ENCODE measurements around the gene DENND2A. TPM values are rescaled to one million over a fixed set of nuclear protein-coding genes. Genes with fewer than 3 reads are reported as not detected.

Gene DENND2A
- total RNA-seq, 1 donor from 2014 or later: not detected

DNA sequence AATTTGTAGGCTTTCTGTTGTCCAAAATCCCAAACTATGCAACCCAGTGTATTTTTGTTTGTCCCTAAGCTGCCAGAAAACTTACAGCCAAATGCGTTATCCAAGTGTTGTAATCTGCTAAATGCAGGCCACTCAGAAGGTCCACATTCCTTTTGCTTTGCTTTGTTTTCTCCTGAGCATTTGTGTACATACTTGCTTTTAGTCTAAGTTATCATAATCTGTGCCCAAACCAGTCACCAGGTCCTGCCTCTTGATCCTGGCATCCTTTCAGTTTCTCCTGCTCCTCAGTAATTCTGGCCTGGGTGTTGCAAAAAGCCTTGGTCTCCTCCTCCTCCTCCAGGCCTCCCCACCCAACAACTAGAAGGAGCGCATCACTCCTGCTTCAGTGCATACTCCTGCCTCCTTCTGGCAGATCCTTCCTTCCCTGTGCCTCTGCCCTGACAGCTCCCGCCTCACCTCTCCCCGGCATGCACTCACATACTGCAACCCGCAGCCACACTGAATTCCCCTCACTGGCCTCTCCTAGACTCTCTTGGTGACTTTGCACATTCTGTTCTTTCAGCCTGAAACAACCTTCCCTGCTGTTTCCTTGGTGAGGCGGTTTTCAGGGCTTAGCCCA lies 2.3 kb downstream of the DENND2A start:
- H3K4me1 Mint-ChIP-seq: peaks cover 24% of the 10 kb centered on the region
- no peak overlapping the region for H3K4me3 Mint-ChIP-seq
- DNase-seq: no peak
- ChIA-PET CTCF (no interaction called here), POLR2A (no interaction called here)
- H3K36me3 Mint-ChIP-seq (ENCODE audit: low read depth): no peaks in the 10 kb centered on the region
- ATAC-seq (ENCODE audit: low read depth): no peak
- H3K9me3 Mint-ChIP-seq: no peaks in the 10 kb centered on the region
- H3K27ac Mint-ChIP-seq: no peak overlapping the region
- H3K27me3 Mint-ChIP-seq: peaks cover 39% of the 10 kb centered on the region
- TF ChIP-seq, protein P1, sequence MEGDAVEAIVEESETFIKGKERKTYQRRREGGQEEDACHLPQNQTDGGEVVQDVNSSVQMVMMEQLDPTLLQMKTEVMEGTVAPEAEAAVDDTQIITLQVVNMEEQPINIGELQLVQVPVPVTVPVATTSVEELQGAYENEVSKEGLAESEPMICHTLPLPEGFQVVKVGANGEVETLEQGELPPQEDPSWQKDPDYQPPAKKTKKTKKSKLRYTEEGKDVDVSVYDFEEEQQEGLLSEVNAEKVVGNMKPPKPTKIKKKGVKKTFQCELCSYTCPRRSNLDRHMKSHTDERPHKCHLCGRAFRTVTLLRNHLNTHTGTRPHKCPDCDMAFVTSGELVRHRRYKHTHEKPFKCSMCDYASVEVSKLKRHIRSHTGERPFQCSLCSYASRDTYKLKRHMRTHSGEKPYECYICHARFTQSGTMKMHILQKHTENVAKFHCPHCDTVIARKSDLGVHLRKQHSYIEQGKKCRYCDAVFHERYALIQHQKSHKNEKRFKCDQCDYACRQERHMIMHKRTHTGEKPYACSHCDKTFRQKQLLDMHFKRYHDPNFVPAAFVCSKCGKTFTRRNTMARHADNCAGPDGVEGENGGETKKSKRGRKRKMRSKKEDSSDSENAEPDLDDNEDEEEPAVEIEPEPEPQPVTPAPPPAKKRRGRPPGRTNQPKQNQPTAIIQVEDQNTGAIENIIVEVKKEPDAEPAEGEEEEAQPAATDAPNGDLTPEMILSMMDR (IDR thresholded peaks at IDR 0.05): no peak
- intact Hi-C loops (cut with micrococcal nuclease): no loop called here

DNA sequence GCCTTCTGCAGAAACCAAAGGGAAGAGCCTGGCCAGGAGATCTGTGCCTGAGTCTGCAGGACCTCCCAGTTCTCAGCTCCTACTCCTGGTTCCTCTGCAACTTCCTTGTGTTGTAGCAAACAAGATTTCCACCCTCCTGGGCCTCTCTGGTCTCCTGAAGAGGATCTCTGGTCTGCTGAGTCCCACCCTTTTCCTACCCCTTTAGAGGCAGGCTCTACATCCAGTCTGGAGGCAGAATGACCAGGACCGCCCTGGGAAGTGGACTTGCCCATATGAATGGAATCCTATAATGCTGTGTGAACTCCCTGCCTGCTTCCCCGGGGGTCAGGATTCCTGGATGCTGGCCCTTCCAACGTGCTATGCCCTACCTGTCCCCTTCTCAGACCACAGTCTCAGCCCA lies 3.2 kb downstream of the DENND2A start:
- H3K4me1 Mint-ChIP-seq: peaks cover 23% of the 10 kb centered on the region
- no peak overlapping the region for H3K4me3 Mint-ChIP-seq
- TF ChIP-seq, protein P1 (IDR thresholded peaks at IDR 0.05): no peak
- no peaks in the 10 kb centered on the region for H3K9me3 Mint-ChIP-seq
- ATAC-seq (ENCODE audit: low read depth) (no peak), DNase-seq (no peak)
- intact Hi-C loops (cut with micrococcal nuclease): no loop called here
- POLR2A ChIA-PET: no interaction called here
- H3K27me3 Mint-ChIP-seq: peaks cover 38% of the 10 kb centered on the region
- H3K36me3 Mint-ChIP-seq (ENCODE audit: low read depth): no peaks in the 10 kb centered on the region
- H3K27ac Mint-ChIP-seq: no peak overlapping the region
- CTCF ChIA-PET: no interaction called here

DNA sequence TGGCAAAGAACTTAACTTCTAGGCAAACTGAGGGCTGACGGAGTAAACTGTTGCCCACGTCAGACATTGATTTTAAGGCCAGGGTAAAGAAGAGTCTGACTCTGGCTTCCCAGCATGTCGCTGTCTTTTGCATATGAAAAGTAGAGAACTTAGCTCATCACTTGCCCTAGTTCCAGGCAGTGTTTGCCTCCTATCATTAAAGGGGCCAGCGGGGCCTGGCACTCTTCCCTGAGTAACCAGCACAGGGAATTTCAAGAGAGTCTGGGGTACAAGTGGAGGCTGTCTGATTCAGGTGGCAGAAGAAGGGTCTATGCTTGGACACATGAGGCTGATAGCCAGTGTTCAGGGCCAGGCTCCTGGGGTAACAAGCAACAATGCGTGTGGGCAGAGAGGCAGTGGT lies 4.8 kb downstream of the DENND2A start:
- H3K9me3 Mint-ChIP-seq: no peaks in the 10 kb centered on the region
- POLR2A ChIA-PET: no interaction called here
- no peaks in the 10 kb centered on the region for H3K36me3 Mint-ChIP-seq (ENCODE audit: low read depth)
- DNase-seq (no peak), ATAC-seq (ENCODE audit: low read depth) (no peak)
- peaks cover 34% of the 10 kb centered on the region for H3K27me3 Mint-ChIP-seq
- TF ChIP-seq, protein P1 (IDR thresholded peaks at IDR 0.05): no peak
- H3K4me1 Mint-ChIP-seq: peaks cover 8% of the 10 kb centered on the region
- CTCF ChIA-PET: no interaction called here
- H3K27ac Mint-ChIP-seq: no peak overlapping the region
- H3K4me3 Mint-ChIP-seq: no peak overlapping the region
- intact Hi-C loops (cut with micrococcal nuclease): no loop called here

DNA sequence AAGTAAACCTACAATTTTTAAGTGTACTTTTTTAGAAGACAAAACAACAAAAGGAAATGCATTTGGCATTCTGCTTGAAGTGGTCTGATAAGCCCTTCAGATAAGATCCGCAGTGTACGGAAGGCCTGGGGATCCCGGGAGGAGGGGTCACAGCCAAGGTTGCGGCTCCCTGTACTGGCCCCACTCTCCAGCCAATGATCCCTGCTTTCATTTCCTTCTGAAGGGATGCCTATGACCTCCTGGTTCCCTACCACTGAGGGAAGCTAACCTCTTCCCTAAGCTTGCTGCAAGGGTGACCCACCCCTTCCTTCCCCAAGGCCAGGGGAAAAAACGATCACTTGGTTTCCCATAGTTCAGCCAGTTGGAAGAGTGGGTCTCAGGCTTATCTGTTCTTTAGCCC lies 5.3 kb downstream of the DENND2A start:
- TF ChIP-seq, protein P1 (IDR thresholded peaks at IDR 0.05): no peak
- H3K36me3 Mint-ChIP-seq (ENCODE audit: low read depth): no peaks in the 10 kb centered on the region
- ATAC-seq (ENCODE audit: low read depth) (no peak), DNase-seq (no peak)
- H3K27me3 Mint-ChIP-seq: peaks cover 34% of the 10 kb centered on the region
- H3K4me1 Mint-ChIP-seq: peaks cover 8% of the 10 kb centered on the region
- H3K4me3 Mint-ChIP-seq: no peak overlapping the region
- POLR2A ChIA-PET: no interaction called here
- intact Hi-C loops (cut with micrococcal nuclease): no loop called here
- H3K9me3 Mint-ChIP-seq: no peaks in the 10 kb centered on the region
- CTCF ChIA-PET: no interaction called here
- H3K27ac Mint-ChIP-seq: no peak overlapping the region

DNA sequence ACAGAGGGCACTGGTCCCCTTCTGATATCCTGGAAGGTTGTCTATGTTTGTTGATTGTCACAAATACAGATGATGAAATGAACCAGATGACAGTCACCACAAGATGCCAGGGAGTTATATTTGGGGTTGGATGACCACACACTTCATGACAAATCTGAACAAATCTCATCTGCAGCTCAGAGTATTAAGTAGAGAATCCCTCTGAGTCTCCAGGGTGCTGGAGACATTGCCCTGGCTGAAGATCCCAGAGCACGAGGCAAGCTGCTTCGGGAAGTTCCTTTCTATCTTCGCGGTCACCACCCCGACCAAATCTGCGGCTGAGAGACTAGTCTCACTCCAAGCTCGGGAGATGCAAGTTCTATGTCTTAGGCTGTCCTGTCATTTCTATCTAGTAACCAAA lies 9.0 kb downstream of the DENND2A start:
- DNase-seq: no peak
- Mint-ChIP-seq H3K27ac (no peak overlapping the region), H3K9me3 (no peaks in the 10 kb centered on the region), H3K4me1 (no peaks in the 10 kb centered on the region), H3K27me3 (peaks cover 13% of the 10 kb centered on the region), H3K4me3 (no peak overlapping the region), H3K36me3 (ENCODE audit: low read depth) (no peaks in the 10 kb centered on the region)
- POLR2A ChIA-PET: no interaction called here
- ATAC-seq (ENCODE audit: low read depth): no peak
- intact Hi-C loops (cut with micrococcal nuclease): no loop called here
- CTCF ChIA-PET: no interaction called here
- TF ChIP-seq, protein P1 (IDR thresholded peaks at IDR 0.05): no peak
